ENCODE results near the gene SRRT.
"Not testable (repeated sequence)": the region's sequence is repeated elsewhere in the genome, so short reads cannot be mapped to it uniquely, and the experiment has no call there.

Gene SRRT

GRCh38 chr7:100874577-100875355 is at the start of gene SRRT:
Gene SRRT, plus strand, starts transcription at chr7:100875103. Its CDS starts 488 bp downstream, at chr7:100875591.
- peak; percentile 96 for DNase-seq (ENCODE audit: low read depth)

GRCh38 chr7:100825215-100825671 is 49.7 kb upstream of the SRRT start:
- no peak for DNase-seq (ENCODE audit: low read depth)

GRCh38 chr7:100825751-100826513 is 49.0 kb upstream of the SRRT start:
- DNase-seq (ENCODE audit: low read depth) = no peak

- DNase-seq (ENCODE audit: low read depth) = no peak
These were observed 48.2 kb upstream of the SRRT start for GRCh38 chr7:100826514-100827329.

- peak; percentile 69 for DNase-seq (ENCODE audit: low read depth)
These were observed 47.3 kb upstream of the SRRT start, which contains the start of gene EPHB4 for GRCh38 chr7:100827330-100828226. Gene EPHB4, minus strand, starts transcription at chr7:100827523. Its CDS starts 493 bp downstream, at chr7:100827030.

- DNase-seq (ENCODE audit: low read depth) = no peak
These were observed 45.7 kb upstream of the SRRT start for GRCh38 chr7:100829150-100829716.

- no peak for DNase-seq (ENCODE audit: low read depth)
These were observed 44.5 kb upstream of the SRRT start for GRCh38 chr7:100830396-100830795.

GRCh38 chr7:100832281-100832633 is 42.6 kb upstream of the SRRT start:
- DNase-seq (ENCODE audit: low read depth) = no peak

- DNase-seq (ENCODE audit: low read depth) = no peak
These were observed 38.7 kb upstream of the SRRT start for GRCh38 chr7:100835903-100836811.

GRCh38 chr7:100836812-100837098 is 38.1 kb upstream of the SRRT start:
- DNase-seq (ENCODE audit: low read depth) = no peak

GRCh38 chr7:100837099-100837836 is 37.6 kb upstream of the SRRT start:
- peak; percentile 89 for DNase-seq (ENCODE audit: low read depth)

GRCh38 chr7:100839361-100839760 is 35.5 kb upstream of the SRRT start:
- no peak for DNase-seq (ENCODE audit: low read depth)

- DNase-seq (ENCODE audit: low read depth) = no peak
These were observed 34.3 kb upstream of the SRRT start for GRCh38 chr7:100840470-100841100.

- no peak for DNase-seq (ENCODE audit: low read depth)
These were observed 27.5 kb upstream of the SRRT start for GRCh38 chr7:100847360-100847759.

- DNase-seq (ENCODE audit: low read depth) = peak; percentile 83
These were observed 22.6 kb upstream of the SRRT start, which contains the start of gene SLC12A9 for GRCh38 chr7:100852048-100852872. Gene SLC12A9, plus strand, starts transcription at chr7:100852713. Its CDS starts 1,485 bp downstream, at chr7:100854198.

GRCh38 chr7:100854146-100854895 is 20.6 kb upstream of the SRRT start:
- DNase-seq (ENCODE audit: low read depth) = no peak

GRCh38 chr7:100854899-100855298 is 20.0 kb upstream of the SRRT start:
- DNase-seq (ENCODE audit: low read depth) = not testable (repeated sequence)
